NCI-H2029 treated with DMSO at 0.1 percent for 48 hours (cell line): ENCODE measurements around the gene NFIA.
A peak's percentile ranks its signal among the peaks of the same experiment; 100 is the strongest.

ENCODE experiments used
- DNase-seq: peaks from one replicate; lab custom pipeline; 2025; lab: John Stamatoyannopoulos, UW

The NFIA gene

GRCh38 chr1:61183471-61184039 is 101.2 kb downstream of the NFIA start:
- peak; percentile 96 for DNase-seq

GRCh38 chr1:61184040-61184713 is 101.8 kb downstream of the NFIA start:
- DNase-seq: peak; percentile 99

- DNase-seq: no peak
These were observed 102.3 kb downstream of the NFIA start for GRCh38 chr1:61184714-61185106.

- DNase-seq: no peak
These were observed 104.4 kb downstream of the NFIA start for GRCh38 chr1:61186753-61187152.

GRCh38 chr1:61187352-61188086 is 105.2 kb downstream of the NFIA start:
- no peak for DNase-seq

GRCh38 chr1:61190153-61190552 is 107.8 kb downstream of the NFIA start:
- no peak for DNase-seq

- DNase-seq: no peak
These were observed 108.5 kb downstream of the NFIA start for GRCh38 chr1:61190618-61191432.

- no peak for DNase-seq
These were observed 109.0 kb downstream of the NFIA start for GRCh38 chr1:61191433-61191720.

GRCh38 chr1:61192663-61193330 is 110.4 kb downstream of the NFIA start:
- no peak for DNase-seq

GRCh38 chr1:61193808-61194207 is 111.4 kb downstream of the NFIA start:
- DNase-seq: no peak

- DNase-seq: no peak
These were observed 116.2 kb downstream of the NFIA start for GRCh38 chr1:61198554-61198953.

GRCh38 chr1:61201035-61201434 is 118.7 kb downstream of the NFIA start:
- no peak for DNase-seq

GRCh38 chr1:61202854-61203598 is 120.7 kb downstream of the NFIA start:
- DNase-seq: no peak

- DNase-seq: no peak
These were observed 122.2 kb downstream of the NFIA start for GRCh38 chr1:61204528-61204927.

- DNase-seq: no peak
These were observed 125.1 kb downstream of the NFIA start for GRCh38 chr1:61207416-61207815.

GRCh38 chr1:61208172-61208571 is 125.8 kb downstream of the NFIA start:
- DNase-seq: peak; percentile 37

- DNase-seq: no peak
These were observed 126.5 kb downstream of the NFIA start for GRCh38 chr1:61208831-61209230.

- no peak for DNase-seq
These were observed 128.2 kb downstream of the NFIA start for GRCh38 chr1:61210435-61211154.

- no peak for DNase-seq
These were observed 131.1 kb downstream of the NFIA start for GRCh38 chr1:61213245-61214011.

GRCh38 chr1:61215119-61215518 is 132.8 kb downstream of the NFIA start:
- no peak for DNase-seq
